NK-92 treated with Interleukin-12 subunit alpha and Interleukin-12 subunit beta, amount 100 ng/mL, for 24 hours (cell line): ENCODE data around the gene INTS1.

ENCODE experiments used
- DNase-seq: peaks from one replicate; lab custom pipeline; 2025; lab: John Stamatoyannopoulos, UW

Gene INTS1

DNA sequence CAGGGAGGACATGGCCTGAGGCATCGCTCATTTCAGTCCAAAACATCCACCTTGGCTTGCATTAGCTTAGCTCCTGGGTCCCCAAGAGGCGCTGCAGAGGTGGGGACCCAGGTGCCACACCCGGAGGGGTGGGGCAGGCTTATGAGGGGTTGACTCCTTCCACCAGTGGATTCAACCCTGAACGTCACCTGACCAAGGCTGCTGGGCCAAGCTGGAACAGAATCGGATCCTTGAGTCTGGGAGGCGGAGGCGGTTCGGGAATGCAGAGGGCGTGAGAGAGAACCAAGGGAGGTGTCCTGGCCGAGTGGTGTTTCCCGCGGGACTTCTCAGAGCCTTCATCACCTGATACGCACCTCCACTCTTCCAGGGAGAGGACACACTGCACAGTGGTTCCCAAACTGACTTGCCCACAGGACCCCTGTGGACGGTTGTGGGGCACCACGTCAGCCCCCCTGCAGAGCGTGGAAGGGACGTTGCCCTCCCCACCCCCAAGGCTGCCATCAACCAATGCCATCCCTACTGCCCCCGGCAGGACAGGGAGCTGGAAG lies 40.4 kb downstream of the INTS1 start:
- DNase-seq = no peak

- no peak for DNase-seq
Measured at GRCh38 chr7:1461646-1462375, 42.4 kb downstream of the INTS1 start.

DNA sequence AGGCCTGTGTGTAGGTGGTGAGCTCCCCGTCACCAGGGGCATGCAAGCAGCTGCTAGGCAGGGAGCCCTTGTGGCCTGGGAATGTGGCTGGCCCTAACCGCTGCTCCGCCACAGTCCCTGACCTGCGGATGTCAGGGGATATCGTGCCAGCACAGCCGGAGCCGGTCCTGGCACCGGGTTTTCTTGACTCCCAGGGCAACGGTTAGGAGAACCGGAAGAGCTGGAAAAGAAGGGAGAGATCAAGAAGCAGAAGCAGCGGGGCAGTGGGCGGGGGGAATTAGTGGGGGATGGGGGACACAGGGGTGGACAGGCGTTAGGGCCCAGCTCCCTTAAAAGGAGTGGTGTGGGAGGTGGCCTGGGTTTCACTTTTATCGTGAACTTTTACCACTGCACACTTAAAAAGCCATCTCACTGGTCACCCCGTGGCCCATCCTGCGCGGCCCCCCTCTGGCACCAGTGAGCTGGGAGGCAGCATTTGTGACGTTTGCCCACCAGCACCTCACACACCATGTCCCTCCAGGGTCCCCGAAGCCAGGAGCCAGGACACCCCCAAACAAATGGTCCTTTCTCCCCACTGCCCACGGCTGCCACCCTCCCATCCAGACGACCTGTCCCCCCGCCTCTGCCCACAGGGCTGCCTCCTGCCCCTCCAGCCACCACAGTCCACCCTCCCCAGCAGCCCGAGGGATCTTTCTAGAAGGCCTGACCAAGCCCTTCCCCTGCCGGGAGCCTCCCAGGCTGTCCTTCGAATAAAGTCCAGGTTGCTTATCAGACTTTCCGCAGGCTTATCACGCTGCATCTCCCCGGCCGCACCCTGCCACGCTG lies 43.2 kb downstream of the INTS1 start:
- no peak for DNase-seq

DNA sequence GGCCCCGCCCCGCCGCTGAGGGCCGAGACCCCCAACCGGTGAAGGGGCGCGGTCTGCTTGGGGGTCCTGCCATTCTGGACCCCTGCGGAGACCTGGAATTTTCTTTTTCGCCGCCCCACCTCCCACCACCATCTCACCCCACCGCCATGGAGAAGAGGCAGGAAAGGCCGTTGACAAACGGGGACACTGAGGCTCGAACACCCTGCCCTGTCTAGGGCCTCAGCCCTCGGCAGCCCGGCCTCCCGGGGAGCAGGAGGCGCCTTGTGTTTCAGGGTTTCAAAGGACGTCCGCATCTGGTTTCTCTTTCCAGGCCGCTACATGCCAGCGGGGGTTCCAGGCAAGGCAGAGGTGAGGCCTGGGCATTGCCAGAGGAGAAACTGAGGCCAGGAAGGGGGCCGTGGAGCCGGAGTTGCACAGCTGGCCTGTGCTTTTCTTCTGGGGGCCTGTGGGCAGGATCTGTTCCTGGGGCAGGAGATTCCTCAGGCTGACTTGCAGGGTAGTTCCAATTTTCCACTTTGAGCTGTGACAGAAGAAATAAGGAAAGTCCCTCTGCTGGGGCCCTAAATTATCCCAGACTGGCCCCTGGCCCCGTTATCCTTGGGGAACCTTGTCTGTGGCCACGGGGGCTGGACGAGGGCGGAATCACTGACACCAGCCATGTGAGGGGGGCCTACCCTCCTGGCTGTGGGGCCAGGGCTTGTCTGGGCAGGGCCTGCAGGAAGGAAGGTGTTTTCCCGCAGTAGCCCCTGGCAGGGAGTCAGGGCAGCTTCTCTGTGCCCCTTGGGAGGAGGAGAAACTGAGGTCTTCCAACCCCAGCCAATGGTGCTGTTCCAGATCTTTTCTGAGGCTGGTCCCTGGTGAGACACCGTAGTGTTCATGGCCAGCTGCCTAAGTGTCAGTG lies 44.0 kb downstream of the INTS1 start:
- DNase-seq = no peak

DNA sequence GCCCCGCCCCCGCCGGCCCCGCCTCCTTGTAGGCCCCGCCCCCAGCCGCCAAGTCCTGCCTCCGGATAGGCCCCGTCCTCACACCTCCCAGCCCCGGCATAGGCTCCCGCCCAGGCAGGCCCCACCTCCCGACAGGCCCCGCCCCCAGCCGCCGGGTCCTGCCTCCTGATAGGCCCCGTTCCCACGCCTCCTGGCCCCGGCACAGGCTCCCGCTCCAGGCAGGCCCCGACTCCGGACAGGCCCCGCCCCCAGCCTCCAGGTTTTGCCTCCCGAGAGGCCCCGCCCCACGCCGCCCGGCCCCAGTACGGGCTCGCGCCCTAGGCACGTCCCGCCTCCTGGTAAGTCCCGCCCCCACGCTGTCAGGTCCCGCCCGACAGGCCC lies 44.7 kb downstream of the INTS1 start:
- no peak for DNase-seq

GRCh38 chr7:1458683-1459511 lies 45.3 kb downstream of the INTS1 start, which contains the start of gene MICALL2:
Gene MICALL2 (minus strand): TSS chr7:1459470. CDS start chr7:1459326, 144 bp downstream.
- no peak for DNase-seq

GRCh38 chr7:1457949-1458682 lies 46.1 kb downstream of the INTS1 start:
- no peak for DNase-seq

DNA sequence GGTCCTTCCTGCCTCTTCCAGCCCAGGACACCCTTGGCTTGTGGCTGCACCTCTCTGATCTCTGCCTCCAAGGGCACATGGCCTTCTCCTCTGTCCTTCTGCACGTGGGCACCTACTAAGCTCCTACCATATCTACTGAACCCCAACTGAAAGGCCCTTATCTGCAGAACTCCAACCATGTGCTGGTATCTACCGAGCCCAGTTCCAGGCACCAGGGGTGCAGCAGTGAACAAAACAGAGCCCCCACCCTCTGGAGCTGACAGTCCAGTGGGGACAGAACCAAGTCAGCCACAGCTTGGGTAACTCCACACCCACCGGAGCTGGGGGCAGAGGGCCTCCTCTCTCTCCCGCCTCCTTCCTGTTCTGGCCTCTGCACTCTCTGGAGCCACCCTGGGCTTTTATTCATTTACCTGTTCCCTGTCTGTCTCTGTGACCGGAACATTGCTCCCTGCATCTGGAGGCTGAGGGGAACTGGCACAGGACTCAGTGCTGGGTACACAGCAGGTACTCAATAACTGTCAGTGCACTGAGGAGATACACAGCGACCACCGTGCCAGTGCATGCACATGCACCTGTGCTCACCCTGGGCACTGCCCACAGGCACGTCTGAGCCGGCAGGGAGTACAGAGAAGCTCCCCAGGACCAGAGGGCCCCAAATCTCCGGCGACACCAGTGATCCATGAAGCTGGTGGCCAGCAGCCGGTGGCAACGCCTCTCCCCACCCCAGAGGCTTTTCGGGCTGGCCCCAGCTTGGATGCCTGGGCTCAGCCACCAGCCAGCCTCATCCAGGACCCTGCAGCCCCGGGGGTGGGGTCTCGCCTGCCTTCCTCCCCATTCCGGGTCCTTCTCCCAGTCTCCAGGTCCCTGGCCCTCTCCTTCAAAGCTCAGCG lies 46.9 kb downstream of the INTS1 start:
- DNase-seq = no peak

GRCh38 chr7:1455955-1456354 lies 48.2 kb downstream of the INTS1 start:
- no peak for DNase-seq

GRCh38 chr7:1455241-1455939 lies 48.8 kb downstream of the INTS1 start:
- DNase-seq = no peak

DNA sequence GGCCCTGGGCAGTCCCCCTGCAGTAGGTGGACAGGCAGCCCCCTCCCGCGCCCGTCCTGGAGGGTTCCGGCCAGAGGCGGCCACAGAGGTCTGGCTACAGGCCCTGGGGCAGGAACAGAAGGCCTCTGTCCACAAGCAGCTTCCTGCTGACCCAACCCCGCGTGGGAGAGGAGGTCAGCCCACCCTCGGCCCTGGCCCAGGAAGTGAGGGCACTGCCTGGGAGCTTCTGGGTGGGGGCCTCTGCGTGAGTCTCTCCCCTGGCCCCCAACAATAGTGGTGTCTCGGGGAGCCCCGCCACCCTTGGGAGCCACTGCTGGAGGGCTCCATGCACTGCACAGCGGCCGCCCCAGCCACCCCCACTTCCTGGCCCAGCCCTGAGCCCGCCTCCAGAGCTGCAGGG lies 49.6 kb downstream of the INTS1 start:
- DNase-seq = no peak

DNA sequence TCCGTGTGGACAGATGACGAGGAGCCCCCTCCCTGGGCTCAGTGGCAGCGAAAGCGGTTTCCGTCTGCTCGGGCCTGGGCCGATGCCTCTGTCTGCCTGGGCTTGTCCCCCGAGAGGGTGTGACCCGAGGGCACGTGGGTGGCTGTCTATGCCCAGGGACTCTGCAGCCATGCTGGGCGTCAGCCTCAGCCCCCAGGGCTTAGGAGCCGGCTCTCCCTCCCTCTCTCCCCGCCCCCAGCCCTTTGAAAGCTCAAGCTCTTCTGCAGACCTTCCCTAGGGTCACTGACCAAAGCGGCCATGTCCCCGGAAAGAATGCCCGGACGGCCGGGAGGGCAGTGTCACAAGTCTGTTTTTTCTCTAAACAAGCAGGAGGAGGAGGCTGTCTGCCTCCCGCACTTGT lies 52.0 kb downstream of the INTS1 start:
- no peak for DNase-seq

DNA sequence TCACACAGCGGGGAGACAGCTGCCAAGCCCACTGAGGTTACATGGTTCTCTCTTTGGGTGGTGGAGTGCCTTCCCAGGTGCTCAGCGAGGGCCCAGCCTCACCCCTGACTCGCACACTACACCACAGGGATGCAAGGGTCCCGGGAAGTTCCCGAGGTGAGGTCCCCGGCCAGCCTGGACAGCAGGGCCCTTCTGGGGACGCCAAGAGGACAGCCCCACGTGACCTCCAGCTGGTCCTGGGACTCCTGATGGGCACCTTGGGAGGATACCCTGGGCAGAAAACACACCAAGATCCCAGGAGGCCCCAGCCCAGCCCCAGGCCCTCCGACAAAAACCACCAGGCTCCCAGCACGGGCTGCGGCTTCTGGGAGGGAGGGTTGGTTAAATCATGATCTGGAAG lies 53.2 kb downstream of the INTS1 start:
- DNase-seq = no peak

GRCh38 chr7:1450431-1450830 lies 53.8 kb downstream of the INTS1 start:
- DNase-seq = no peak

DNA sequence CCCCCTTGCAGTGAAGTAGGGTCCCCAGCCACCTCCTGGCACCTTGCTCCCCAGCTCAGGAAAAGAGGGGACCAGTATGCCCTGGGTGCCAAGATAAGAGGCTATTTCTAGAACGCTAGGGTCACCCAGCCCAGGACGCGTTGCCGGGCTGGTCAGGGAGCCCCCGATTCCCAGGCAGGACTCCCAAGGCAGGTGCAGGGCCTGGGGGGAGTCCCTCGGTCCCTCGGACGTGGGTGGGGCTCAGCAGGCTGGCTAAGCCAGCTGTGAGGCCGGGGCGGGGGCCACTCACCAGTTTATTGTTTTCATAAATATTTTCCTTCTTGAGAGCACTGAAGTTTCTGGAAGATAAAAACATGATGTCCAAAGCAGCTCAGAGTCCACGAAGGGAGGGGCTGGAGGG lies 54.2 kb downstream of the INTS1 start:
- no peak for DNase-seq

- DNase-seq = no peak
Measured at GRCh38 chr7:1449501-1449900, 54.7 kb downstream of the INTS1 start.

DNA sequence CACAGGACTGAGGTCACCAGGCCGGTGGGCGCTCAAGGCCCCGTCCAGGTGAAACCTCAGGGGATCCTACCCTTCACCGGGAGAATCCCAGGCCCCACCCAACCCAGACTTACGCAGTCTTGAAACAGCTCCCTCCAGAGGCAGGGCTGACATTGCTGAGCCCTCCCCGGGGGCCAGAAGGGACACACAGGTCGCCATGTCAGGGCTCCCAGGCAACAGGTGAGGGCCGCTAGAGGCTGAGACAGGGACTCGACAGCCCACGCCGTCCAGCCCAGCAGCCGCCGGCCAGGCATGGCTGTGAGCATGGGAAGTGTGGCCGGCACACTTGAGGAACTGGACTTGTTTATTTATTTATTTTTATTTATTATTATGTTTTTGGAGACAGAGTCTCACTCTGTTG lies 55.2 kb downstream of the INTS1 start:
- no peak for DNase-seq

DNA sequence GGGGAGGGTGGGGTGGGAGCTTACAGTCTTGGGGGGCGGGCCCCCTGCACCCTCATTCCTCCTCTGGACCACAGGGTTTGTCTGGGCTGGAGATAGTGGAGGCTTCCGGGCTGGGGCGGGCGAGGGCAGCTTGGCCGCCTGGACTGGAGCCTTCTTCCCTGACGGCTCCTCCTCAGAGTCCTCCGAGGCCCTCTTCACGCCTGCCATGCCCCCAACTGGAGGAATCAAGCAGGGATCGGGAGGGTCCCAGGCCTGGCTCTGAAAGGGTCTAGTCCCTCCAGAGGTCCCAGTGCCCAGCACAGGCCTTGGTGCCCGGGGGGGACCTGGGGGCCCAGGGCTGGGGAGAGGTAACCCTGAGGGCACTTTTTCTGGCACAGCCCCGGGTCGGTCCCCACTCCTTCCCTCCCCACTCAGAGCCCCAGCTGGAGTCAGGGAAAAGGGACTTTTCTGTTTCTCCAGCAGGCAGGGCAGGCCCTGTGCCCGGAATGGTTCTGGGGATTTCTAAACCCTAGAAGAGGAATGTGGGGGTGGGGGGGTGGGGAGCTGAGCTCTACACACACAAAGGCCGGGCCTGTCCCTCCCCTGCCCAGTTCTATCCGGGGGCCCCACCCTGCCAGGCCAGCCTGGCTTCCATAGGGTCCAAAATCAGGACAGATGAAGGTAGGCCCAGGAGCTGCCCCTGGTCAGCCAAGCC lies 56.5 kb downstream of the INTS1 start:
- no peak for DNase-seq
